GM12801 (cell line): ENCODE data around the gene PTPRK.

Experiments used
- TF ChIP-seq, protein P1 (sequence below): IDR thresholded peaks from one replicate; pipeline ENCODE4 v1.5.1; 2011; ENCODE audit warnings: control low read depth; ENCODE audit not compliant: insufficient read length; ENCODE audit errors: extremely low read depth

PTPRK gene

DNA sequence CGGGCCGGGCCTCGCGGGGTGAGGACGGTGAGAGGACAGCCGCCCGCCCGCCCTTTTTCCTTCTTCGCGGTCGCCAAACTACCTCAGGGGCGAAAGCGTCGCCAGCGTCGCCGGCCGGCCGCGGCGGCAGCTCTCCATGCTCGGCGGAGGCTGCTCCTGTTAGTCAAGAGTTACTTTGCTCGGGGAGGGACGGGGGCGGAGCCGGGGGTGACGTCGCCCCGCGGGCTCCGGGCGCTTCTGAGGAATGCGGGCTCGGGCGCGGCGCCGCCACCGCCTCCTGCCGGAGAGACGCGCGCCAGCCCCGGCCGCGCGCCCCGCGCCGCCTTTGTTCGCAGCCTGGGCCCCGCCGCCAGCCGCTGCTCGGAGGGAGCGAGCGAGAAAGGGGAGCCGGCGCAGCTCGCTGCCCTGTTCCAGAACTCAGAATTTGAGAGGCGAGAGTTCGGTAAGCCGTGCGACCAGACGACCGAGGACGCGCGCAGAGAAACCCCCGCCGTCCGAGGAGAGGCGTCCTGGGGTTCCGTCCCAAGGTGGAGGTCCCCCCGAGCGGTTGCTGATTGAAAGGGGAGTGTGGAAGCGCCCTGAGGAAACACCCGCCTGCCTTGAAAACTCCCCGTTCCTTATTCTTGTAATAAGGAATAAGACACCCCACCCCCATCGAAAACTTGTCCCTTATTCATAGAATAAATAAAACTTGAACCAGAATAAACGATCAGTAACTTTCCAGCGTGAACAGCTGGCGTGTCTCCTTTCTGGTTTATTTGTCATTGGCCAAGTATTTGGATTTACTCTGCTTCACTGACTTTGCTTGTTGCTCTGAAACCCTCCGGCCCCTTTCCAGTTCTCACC, at the start of gene PTPRK:
Gene PTPRK (minus strand): TSS at position 164 of the 846 bp plus-strand sequence. CDS start 241 bp downstream, outside the sequence.
- TF ChIP-seq, protein P1, sequence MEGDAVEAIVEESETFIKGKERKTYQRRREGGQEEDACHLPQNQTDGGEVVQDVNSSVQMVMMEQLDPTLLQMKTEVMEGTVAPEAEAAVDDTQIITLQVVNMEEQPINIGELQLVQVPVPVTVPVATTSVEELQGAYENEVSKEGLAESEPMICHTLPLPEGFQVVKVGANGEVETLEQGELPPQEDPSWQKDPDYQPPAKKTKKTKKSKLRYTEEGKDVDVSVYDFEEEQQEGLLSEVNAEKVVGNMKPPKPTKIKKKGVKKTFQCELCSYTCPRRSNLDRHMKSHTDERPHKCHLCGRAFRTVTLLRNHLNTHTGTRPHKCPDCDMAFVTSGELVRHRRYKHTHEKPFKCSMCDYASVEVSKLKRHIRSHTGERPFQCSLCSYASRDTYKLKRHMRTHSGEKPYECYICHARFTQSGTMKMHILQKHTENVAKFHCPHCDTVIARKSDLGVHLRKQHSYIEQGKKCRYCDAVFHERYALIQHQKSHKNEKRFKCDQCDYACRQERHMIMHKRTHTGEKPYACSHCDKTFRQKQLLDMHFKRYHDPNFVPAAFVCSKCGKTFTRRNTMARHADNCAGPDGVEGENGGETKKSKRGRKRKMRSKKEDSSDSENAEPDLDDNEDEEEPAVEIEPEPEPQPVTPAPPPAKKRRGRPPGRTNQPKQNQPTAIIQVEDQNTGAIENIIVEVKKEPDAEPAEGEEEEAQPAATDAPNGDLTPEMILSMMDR: no peak

DNA sequence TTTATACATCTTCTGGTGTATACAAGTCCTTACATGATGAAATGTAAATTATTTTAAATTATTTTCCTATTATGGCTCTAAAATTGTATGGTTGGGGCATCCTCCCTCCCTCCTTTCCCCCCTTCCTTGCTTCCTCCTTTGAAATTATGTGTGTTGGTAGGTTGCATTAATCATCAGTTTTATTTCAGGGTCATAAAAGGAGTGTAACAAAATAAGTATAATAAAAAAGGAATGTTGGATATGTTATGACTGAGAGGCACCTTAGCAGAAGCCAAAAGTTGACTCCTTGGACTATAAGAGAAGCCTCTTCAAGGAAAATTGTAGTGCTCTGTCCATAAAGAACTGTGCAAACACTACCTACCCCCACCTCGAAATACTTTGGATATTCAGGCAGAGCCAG, 46.6 kb upstream of the PTPRK start:
- TF ChIP-seq, protein P1: no peak

DNA sequence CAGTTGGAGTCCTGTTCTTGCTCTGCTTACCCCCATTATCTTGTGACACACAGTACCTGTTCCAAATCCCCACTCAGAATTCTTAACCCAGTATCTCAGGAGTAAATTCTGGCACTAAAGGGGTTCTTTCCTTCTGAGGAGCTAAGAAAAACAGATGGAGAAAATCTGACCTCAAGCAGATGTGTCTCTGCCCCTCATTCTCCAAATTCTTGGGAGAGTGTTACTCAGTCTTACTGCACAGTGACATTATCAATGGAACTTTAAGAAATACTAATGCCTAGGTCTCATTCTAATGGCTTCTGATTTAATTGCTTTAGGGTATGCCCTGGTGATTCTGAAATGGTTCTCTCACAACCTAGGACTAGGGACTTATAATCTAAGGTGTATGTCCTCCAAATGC, 40.6 kb upstream of the PTPRK start:
- TF ChIP-seq, protein P1: no peak

DNA sequence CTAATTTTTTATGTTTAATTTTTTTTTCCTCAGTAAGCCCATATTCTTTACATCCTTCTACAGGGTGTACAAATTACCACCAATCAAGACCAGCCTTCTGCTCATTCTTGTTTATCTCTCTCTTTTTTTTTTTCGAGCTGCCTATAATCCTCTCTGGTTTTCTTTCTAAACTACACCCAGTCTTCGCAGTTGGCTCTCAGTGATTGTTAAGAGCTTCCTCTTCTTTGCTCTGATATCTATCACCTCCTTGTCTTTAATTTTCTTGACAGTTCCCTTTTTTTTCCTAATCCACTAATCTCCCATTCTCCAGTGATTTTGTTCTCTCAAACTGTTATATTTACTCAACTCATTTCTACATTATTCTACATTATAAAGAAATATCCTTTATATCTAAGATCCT, 38.5 kb upstream of the PTPRK start:
- TF ChIP-seq, protein P1: no peak

DNA sequence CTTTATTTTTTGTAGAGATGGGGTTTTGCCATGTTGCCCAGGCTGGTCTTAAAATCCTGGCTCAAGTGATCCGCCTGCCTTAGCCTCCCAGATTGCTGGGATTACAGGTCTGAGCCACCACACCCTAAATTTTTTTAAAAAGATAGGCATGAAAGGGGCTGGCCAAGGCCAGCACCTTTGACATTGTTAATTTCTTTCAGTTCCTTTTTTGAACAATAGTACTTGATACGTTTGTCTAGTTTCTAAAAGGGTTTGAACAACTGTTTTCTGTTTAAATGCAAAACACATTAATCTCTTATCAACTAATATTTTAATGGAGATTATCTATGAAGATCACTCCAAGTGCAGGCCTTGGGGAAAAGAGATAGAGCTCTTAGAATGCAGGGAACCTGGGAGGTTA, 37.6 kb upstream of the PTPRK start:
- TF ChIP-seq, protein P1: no peak

DNA sequence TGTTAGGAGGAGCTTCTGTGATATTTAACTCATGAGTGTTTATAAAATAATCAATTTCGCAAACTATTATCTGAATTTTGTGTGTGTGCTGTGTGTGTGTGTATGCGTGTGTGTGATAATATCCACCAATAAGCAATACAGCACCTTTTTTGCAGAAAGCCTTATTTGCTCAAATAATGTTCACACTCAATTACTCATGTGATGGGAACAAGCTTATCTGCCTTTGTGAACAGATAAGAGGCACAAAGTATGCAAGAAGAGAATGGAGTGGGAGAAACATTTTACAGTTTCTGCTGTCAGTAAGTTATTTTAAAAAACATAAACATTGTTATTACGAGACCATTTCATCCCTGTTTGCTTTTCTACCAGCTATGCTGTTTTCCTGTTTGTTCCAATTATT, 36.7 kb upstream of the PTPRK start:
- TF ChIP-seq, protein P1: no peak

DNA sequence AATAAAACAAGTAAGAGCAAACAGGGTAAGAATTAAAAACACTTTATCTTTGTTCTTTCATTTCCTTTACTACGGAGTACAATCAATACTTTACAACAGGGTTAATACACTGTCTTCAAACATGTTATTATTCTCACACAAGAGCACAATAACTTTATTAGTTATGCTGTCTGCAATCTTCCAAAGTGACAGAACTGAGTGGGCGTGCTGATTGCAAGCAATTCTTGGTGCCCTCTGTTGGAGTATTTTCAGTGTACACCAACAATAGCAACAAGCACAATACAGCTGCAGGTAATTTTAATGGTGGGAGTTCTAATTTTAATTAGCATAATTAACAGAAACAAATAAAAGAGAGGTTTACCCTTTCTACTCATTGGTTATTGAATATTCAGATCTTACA, 33.9 kb upstream of the PTPRK start:
- TF ChIP-seq, protein P1: no peak
